NCI-H128 (cell line): ENCODE data around the gene UBAP2.
"Not testable (repeated sequence)": the region's sequence is repeated elsewhere in the genome, so short reads cannot be mapped to it uniquely, and the experiment has no call there.

Experiments used
- DNase-seq: peaks from one replicate; lab custom pipeline; 2025; ENCODE audit not compliant: unreplicated experiment; lab: John Stamatoyannopoulos, UW

Gene UBAP2

DNA sequence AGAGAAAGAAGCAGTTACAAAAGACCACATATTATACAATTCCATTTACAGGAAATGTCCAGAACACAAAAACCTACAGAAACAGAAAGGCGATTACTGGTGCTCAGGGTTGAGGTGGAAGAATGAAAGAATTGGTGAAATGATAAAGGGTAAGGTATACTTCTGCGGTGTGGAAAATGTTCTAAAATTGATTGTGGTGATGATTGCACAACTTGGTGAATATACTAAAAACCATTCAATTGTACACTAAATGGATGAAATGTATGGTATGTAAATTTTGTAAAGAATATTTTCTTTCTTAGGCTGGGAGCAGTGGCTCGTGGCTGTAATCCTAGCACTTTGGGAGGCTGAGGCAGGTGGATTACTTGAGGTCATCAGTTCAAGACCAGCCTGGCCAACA is 72.3 kb downstream of the UBAP2 start:
- no peak for DNase-seq

DNA sequence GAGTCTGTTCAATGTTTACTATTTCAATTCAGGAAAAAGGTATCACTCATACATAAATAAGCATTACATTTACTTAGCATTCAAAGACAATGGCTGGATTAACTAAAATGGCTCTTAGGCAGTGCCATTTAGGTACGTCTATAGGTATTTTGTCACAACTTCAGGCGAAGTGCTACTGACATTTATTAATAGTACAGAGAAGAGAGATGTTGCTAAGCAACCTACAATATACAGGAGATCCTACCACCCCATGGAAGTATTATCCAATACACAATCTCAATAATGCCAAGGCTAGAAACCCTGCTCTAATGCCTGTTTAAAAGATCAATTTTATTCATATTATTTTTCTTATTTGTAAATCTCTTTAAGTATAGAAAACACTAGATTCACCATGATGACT is 76.0 kb downstream of the UBAP2 start:
- DNase-seq = no peak

DNA sequence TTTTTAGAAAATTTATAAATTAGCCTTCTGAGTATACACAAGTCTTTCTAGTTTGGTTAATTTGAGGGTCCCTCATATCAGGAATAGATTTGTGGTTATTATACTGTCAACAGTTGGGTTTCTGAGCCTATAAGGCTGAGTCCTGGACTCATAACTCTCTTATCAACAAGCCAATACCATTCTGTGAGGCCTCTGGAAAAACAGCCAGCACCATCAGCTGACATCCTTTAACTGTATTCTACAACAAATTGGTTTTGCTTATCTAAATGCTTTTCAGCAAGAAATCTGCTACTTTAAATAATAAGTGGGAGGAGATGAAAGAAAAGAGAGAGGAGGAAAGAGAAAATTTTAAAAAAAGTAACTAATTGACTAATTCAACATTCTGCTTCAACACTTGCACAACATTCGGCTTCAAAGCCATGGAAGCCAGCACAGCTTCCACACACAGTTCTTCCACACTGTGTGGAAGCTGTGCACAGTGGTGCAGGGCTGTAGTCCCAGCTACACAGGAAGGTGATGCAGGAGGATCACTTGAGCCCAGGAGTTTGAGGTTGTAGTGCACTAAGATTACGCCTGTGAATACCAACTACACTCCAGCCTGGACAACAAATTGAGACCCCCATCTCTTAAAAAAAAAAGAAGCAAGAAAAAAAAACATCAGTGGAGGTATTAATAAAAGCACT is 84.5 kb downstream of the UBAP2 start:
- no peak for DNase-seq

DNA sequence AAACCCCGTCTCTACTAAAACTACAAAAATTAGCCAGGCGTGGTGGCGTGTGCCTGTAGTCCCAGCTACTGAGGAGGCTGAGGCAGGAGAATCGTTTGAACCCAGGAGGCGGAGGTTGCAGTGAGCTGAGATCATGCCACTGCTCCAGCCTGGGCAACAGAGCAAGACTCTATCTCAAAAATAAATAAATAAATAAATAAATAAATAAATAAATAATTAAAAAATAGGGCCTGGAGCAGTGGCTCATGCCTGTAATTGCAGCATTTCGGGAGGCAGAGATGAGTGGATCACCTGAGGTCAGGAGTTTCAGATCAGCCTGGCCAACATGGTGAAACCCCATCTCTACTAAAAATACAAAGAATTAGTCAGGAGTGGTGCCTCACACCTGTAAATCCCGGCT is 86.2 kb downstream of the UBAP2 start:
- DNase-seq = not testable (repeated sequence)

DNA sequence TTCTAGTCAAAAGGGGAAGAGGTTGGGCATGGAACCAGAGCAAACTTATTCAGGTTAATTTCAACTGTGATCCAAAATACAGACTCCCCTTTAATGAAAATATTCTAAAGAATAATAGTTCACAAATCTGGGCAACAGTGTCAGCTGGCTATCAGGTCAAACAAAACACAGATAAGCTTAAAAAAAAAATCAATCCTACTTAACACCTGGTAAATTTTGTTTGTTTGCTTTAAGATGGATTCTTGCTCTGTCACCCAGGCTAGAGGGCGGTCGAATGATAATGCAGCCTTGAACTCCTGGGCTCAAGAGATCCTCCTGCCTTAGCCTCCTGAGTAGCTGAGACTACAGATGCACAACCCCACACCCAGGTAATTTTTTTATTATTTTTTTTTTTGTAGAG is 89.0 kb downstream of the UBAP2 start:
- DNase-seq = no peak

DNA sequence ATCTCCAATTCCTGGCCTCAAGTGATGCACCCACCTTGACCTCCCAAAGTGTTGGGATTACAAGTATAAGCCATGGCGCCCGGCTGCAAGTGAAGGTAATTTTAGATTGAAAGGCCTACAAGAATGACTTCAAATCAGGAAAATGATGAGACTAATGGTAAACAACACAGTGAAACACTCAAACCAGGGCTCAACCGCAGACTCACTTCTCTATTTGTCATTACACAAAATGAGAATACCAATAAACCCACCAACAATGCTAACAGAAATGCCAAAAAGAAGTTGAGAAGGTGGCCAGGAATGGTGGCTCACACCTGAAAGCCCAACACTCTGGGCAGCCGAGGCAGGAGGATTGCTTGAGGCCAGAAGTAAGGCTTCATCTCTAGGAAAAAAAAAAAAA is 92.1 kb downstream of the UBAP2 start:
- DNase-seq = no peak

DNA sequence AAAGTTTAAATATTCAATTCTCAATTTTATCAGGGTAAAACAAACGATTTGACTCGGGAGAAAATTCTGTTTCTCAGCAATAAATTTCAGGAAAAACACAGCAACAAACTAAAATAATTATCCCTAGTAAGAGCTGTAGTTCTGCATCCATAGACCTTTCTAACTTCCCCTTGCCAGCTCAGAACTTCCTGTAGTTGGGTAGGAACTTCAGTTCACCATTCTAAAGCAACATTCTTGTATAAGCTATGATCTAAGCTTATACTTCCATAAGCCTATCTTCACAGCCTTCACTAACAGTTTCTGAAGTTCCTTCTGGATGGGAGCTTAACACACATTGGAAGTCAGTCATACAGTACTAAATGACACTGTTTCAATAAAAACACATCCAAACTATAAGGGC is 96.6 kb downstream of the UBAP2 start:
- no peak for DNase-seq

DNA sequence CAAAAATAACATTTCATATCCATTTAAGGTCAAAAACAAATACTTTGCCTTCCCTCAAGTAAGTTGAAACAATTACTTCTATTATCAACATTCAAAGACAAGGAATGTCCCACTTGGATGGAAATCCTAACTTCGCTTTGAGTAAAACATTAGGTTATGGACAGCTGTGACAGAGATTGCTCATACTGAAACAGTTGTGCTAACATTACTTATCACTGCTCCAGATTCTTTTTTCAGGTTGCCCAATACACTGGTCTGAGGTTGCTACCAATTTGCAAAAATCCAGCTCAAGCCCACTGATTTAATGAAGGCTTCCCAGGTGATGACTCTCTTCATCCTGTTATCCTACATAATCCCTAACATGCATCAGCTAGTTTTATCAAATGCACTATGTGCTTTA is 98.3 kb downstream of the UBAP2 start:
- DNase-seq = no peak

DNA sequence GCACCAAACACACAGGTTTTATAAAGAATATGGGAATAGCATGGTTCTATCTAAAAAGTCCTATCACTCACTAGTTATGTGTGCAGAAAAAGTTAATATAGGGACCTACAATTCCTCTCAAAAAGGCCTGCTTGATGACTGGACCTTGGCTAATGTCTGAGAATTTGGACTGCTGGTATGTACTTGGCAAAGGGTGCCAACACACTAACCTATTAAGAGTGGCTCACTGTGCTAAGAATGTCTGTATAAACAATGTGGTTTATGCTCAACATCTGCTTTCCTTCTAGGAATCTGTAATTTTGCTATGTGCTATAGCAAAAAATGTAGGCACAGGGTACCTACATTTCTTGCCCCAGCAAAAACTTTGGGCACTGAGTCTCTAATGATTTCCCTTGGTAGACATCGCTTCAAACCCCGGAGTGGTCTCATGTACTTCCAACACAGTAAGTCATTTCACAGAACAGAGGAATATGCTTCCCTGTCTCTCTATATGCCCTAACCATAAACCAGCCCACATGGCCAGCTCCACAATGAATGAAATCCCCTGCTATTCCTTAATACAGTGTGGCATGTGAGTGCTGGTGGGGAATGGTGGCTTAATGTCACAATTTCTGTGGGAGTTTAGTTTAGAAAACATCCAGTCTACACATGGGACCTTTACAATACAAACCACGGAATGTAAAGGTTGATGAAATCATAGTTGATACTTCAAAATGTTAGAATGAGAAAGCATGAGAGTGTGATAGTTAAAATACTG is 101.7 kb downstream of the UBAP2 start:
- no peak for DNase-seq

DNA sequence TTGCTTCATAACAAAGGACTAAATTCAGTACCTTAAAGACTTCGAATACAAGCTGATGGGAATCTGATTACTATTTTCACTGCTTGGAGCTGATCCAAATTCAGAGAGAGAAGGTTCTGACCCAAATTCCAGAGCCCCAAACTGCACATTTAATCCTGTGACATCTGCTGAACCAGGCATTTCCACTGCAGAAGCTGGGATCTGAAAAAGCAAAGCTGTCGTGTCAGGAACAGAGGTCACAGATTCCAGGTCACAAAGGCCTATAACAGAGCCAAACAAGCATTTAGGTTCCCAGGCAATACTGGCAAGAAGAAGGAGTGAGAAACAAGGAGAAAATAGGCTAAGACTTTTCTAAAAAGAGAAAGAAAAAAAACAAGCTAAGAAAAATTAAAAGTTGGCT is 105.3 kb downstream of the UBAP2 start:
- no peak for DNase-seq

DNA sequence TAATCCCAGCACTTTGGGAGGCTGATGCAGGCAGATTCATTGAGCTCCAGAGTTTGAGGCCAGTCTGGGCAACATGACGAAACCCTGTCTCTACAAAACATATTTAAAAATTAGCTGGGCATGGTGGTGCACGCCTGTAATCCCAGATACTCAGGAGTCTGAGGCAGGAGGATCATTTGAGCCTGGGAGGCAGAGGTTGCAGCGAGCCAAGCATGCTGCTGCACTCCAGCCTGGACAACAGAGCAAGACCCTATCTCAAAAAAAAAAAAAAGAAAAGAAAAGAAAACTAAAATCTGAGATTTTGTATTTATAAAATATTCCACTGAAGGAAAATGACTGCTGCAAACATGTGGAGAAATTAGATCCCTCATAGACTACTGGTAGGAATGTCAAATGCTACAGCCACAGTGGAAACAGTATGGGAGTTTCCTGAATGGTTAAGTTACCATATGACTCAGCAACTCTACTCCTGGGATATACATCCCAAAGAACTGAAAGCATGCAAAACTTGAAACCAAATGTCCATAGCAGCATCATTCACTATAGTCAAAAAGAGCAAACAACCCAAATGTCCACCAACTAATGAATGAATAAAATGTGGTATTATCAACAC is 106.1 kb downstream of the UBAP2 start:
- DNase-seq = no peak

DNA sequence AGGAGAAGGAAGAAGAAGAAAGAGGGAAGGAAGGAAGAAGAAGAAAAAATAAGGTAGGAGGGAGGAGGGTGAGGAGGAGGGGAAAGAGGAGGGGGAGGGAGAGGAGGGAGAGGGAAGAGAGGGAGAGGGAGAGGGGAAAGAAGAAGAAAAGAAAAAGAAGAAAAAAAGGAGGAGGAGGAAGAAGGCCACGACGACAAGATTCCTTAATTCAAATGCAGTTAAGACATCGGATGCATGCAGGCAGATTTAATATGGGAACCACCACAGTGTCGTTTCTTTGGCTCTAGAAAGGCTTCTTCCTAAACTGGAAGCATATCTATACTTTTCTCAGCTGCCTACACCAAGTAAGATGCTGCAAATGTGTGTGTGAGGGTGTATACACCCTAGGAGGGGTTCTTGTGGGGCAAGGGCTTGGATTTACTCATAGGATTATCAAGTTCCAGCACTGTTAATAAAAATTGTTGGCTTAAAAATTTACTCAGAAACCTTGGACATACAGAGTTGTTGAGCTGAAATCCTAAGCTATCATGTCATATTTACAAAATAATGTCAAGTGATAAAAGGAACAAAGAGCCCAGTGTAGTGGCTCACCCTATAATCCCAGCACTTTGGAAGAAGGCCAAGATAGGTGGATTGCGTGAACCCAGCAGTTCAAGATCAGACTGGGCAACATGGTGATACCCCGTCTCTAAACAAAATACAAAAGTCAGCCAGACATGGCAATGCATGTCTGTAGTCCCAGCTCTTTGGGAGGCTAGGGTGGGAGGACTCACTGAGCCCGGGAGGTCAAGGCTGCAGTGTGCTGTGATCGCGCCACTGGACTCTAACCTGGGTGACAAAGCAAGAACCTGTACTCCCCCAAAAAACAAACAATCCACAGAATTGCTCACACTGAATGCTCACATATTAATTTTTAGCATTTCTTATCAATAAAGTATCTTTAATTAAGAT is 108.5 kb downstream of the UBAP2 start:
- no peak for DNase-seq

DNA sequence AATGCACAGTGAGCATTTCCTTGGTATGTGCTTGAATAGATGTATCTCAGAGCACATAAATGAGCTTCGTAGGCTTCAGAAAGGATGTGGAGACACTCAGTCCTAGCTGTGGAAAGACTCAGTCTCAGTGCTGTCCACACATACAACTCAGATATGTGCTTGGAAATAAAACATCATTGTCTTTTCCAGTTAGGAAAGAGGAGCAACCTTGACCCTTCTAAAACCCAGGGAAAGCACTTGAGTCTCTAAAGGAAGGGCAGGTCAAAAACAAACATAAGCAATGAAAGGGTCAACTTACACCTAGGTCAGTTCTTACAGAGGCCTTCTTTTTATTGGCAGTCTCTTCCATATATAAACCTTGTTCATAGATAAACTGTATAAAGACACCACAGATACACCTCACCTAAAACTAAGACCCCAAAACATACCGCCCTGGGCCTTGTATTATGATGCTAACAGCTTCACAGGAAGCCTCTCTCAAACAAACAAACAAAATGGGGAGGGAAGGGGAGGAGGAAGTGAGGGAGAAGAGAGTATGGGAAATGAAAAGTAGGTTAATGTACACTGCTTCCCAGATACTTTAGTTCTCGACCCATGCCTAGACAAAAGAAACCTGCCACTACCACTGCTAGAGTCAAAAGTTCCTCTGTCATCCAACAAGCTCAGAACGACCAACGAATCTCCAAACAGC is 114.4 kb downstream of the UBAP2 start:
- no peak for DNase-seq

DNA sequence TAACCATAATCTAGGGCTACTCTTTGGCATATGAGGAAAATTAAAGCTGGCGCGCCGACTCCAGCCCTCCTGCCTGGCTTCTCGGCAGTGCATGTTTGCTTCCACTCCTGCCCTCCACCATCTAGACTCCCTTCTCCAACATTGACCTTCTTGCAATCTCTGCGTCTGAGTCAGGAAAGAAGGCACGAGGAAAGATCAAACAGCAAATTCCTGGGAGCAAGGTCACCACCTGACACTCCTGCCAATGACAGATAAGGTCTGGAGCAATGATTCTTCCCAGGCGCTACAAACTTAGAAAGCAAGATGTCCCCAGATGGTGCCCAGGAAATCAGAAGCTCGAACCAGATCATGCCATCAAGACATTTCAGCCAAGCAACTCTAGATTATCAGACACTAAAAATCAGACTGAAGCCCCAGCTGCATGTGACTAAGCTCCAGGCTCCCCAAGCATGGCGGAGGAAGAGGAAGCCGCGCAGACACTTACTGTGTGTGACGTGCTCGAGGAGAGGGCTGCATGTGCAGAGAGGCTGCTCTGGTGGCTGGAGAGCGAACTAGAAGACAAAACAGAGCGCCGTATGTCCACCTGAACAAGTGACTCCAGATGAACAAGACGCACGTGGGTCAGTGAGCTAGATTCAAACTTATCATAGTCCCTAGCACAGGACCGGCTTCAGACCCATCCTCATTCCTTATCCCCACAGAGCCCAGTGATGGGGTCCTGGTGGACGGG is 116.4 kb downstream of the UBAP2 start:
- DNase-seq = no peak

DNA sequence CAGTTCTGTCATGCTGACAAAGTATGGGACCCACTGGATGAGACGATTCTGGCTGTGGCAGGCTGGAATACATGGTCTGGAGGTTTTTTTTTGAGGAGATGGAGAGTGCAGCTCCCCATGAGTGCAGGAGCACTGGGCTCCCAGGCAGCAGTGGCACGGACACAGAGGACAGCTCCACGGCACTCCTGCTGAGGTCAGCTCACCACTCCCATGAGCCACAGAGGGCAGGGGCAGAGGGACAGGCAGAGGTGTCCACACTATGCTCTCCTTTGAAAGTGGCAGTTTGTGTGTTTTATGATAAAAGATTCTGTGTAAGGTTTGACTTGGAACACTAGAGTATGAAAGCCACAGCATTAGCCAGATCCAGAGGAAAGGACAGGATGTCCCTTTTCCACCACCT is 117.4 kb downstream of the UBAP2 start:
- no peak for DNase-seq

DNA sequence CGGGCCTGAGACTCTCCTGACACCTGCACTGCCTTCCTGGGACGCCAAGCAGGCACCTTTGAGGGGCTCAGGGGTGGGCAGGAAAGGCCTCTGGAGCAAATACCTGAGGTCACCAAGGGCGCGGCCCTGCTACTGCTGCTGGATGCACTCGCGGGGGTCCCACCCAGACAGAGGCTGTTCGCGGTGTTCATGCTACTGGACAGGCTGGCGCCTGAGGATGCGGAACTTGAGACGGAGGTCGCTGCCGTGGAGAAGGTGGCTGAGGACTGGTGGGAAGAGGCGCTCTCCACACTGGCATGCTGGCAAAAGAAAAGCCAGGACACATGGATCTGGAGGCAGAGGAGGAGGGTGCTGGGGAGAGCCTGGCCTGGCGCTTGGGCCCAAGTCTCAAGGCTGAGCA is 121.0 kb downstream of the UBAP2 start:
- no peak for DNase-seq

DNA sequence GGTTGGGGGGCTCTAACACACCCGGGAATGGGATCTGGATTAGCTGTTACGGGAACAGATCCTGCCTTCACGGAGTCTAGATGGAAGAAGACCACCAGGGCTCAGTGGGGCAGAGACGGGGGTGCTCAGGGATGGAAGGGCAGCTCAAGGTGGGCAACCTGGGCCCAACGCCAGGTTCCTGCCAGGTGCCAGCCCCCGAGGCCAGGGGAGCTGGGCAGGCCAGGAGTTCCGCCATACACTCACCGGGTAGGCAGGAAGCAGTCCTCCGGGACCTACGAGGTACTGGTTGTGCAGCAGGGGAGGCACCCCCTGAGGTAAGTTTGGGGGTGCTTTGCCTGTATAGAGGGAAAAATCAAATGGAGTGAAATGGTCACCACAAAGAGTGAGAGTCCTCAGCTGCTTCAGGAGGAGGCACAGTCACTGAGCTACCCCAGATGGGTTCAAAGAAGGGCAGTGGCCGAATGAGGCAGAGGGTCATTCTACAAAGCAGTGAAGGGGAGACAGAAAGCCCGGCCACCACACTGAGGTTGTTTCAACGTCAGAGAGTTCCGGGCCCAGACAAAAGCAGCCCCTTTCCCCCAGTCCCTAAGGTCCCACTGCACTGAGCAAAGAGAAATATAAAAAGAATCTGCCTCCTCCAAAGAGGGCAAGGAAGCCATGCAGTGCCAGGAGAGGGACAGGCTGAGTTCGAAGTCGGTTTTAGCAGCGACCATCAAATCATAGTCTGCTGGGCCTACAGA is 121.8 kb downstream of the UBAP2 start:
- no peak for DNase-seq

DNA sequence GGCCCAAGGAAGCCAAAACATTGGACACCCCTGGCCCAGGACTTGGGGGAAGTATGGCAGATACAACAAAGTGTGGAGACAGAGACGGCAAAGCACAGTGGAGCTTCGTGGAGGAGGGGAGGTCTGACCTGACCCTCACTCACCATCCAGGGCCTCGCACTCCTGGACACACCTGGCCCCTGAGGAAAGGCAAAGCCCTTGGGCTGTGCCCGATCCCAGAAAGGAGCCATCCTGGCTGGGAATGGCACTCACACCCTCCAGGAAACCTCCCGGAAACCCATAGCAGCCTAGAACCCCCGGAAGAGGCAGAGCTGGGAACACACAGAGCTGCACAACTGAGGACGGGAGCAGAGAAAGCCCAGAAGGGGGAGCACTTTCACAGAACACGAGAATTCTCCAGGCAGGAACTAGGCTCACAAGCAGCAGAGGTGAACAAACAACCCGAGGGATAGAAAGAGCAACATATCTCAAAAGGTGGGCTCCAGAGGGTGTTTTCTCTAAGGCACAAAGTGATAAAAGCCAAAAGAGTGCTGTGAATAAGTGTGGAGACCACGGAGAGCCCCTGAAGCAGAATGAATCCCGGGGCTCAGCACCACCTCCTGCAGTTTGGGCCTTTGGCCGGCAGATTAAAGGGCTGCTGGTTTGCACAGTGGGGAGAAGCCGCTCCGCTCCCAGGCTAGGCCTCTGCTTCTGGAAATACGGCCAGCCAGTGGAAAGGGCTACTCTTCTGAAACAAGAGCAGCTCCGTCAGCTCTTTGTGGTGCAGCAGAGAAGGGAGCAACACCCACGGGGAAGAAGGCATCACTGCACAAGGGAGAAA is 123.5 kb downstream of the UBAP2 start:
- DNase-seq = no peak
